Activated CD4-positive, alpha-beta T cell treated with anti-CD3 and anti-CD28 coated beads, Interleukin-2, amount 10 ng/mL, durations not matched to agents 7 days and 5 days (primary cell): ENCODE results near the gene CYP1A1. TPM values are rescaled to one million over a fixed set of nuclear protein-coding genes. Genes with fewer than 3 reads are reported as not detected.

Experiments used
- CTCF ChIA-PET: fragments of 350-600 bp; sonication (Branson Sonifier 250); formaldehyde crosslinking; loops from one replicate; lab custom pipeline; 2021; ENCODE audit warnings: antibody characterized with exemption; lab: Charles Lee
- POLR2A ChIA-PET: fragments of 350-600 bp; sonication (Branson Sonifier 250); formaldehyde crosslinking; loops from one replicate; lab custom pipeline; 2021; ENCODE audit warnings: antibody characterized with exemption; lab: Charles Lee
- DNase-seq: peaks from one replicate; pipeline ENCODE4 v3.0.0-alpha.2; 2020
- H3K27ac Mint-ChIP-seq: one replicate; pipeline ENCODE4 v1.8.0; 2021; ENCODE audit warnings: mild to moderate bottlenecking, moderate library complexity, mixed read lengths
- H3K27me3 Mint-ChIP-seq: one replicate; pipeline ENCODE4 v1.8.0; 2021; ENCODE audit warnings: mixed read lengths
- H3K36me3 Mint-ChIP-seq: one replicate; pipeline ENCODE4 v1.8.0; 2021; ENCODE audit warnings: low read depth, mixed read lengths
- H3K4me1 Mint-ChIP-seq: one replicate; pipeline ENCODE4 v1.8.0; 2021; ENCODE audit warnings: mixed read lengths
- H3K4me3 Mint-ChIP-seq: one replicate; pipeline ENCODE4 v1.8.0; 2021; ENCODE audit warnings: mild to moderate bottlenecking, moderate library complexity, mixed read lengths
- H3K9me3 Mint-ChIP-seq: one replicate; pipeline ENCODE4 v1.8.0; 2021; ENCODE audit warnings: mixed read lengths
- total RNA-seq, 2 experiments: library from RNA; stranded (reverse); gene quantifications; one replicate each; pipeline ENCODE4 v1.2.3, GENCODE V29; 2021

CYP1A1 gene
- total RNA-seq = 1 to 10 TPM; 2.2 to 2.9 TPM

DNA sequence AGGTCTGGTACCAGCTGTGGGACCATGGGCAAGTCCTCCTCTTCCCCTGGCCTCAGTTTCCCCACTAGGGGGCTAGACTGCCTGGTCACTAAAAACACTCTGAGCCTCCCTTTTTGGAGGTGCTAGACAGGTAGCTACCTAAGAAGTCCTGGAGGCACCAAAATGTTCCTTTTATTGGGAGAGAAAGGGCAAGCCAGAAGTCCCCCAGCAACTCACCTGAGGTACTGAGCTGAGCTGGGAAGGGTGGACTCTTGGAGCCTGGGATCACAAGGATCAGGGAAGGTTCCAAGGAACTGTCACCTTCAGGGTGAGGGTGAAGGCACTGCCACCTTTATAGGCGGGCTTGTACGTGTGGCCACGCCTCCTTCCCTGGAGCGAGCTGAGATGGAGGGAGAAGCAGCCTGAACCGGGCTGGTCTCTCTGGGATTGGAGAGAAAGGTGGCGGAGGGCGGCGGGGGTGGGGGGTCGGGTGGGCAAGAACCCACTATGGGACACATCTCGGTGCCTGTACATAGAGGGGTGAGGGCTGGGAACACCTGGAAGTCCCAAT lies at the start of gene CYP1A1:
TSS of gene CYP1A1 (minus strand) at position 304 of the 550 bp plus-strand sequence. CDS start 2,431 bp downstream, outside the sequence.
- no peaks in the 10 kb centered on the region for H3K9me3 Mint-ChIP-seq
- no peaks in the 10 kb centered on the region for H3K36me3 Mint-ChIP-seq
- ChIA-PET POLR2A (interaction anchor here (0.6 kb wide), 1 partner anchor 994 kb away, joined by 4 read pairs; no protein-coding TSS in a partner anchor), CTCF (interaction anchor here (0.6 to 2.6 kb wide), 6 partner anchors 16 to 104 kb away, joined by 3 to 12 read pairs (median 3); no protein-coding TSS in a partner anchor)
- H3K4me1 Mint-ChIP-seq = peaks cover 25% of the 10 kb centered on the region
- peak within 1 kb of the TSS; percentile 72 for H3K27ac Mint-ChIP-seq
- DNase-seq = peak; percentile 43
- peak within 1 kb of the TSS; percentile 66 for H3K4me3 Mint-ChIP-seq
- H3K27me3 Mint-ChIP-seq = peaks cover 16% of the 10 kb centered on the region

GRCh38 chr15:74773731-74774252 lies 48.5 kb upstream of the CYP1A1 start:
- POLR2A ChIA-PET = interaction anchor here (0.7 kb wide), 1 partner anchor 67 kb away, joined by 6 read pairs; no protein-coding TSS in a partner anchor
- H3K9me3 Mint-ChIP-seq = no peaks in the 10 kb centered on the region
- no peak for DNase-seq

DNA sequence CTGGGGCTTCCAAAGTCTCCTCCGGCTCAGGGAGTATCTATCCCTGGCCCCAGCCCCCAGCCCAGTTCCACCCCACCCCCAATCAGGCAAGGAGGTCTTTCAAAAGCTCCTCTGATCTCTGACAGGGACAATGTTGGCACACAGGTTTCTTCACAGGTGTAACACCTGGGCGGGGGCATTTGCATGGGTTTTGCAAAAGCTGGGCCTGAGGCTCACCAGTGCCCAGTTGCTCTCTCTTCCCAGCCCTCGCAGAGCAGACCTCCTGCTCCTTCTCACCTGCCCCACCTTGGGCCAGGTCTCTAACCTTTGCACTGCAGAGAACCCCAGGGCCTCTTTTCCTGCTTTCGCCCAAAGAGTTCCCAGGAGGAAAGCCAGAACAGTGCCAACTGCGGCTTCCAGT lies 48.0 kb upstream of the CYP1A1 start:
- ChIA-PET POLR2A (interaction anchor here (0.7 kb wide), 1 partner anchor 68 kb away, joined by 6 read pairs; no protein-coding TSS in a partner anchor), CTCF (interaction anchor here (1.1 to 27.9 kb wide), 3 partner anchors 26 to 137 kb away, joined by 4 to 930 read pairs (median 141); partner anchors contain the start of gene LMAN1L)
- Mint-ChIP-seq H3K4me3 (no peak overlapping the region), H3K4me1 (peaks cover 65% of the 10 kb centered on the region), H3K36me3 (peaks cover 5% of the 10 kb centered on the region), H3K9me3 (no peaks in the 10 kb centered on the region), H3K27ac (no peak overlapping the region), H3K27me3 (peaks cover 6% of the 10 kb centered on the region)
- DNase-seq = no peak

More at GRCh38 chr15:74773731-74774252, 48.5 kb upstream of the CYP1A1 start:
- peaks cover 3% of the 10 kb centered on the region for H3K27me3 Mint-ChIP-seq
- CTCF ChIA-PET = interaction anchor here (0.6 to 27.9 kb wide), 4 partner anchors 26 to 138 kb away, joined by 4 to 930 read pairs (median 73); partner anchors contain the start of gene LMAN1L
- peak overlapping the region; percentile 74 for H3K27ac Mint-ChIP-seq
- peaks cover 66% of the 10 kb centered on the region for H3K4me1 Mint-ChIP-seq
- H3K36me3 Mint-ChIP-seq = peaks cover 5% of the 10 kb centered on the region
- H3K4me3 Mint-ChIP-seq = no peak overlapping the region

DNA sequence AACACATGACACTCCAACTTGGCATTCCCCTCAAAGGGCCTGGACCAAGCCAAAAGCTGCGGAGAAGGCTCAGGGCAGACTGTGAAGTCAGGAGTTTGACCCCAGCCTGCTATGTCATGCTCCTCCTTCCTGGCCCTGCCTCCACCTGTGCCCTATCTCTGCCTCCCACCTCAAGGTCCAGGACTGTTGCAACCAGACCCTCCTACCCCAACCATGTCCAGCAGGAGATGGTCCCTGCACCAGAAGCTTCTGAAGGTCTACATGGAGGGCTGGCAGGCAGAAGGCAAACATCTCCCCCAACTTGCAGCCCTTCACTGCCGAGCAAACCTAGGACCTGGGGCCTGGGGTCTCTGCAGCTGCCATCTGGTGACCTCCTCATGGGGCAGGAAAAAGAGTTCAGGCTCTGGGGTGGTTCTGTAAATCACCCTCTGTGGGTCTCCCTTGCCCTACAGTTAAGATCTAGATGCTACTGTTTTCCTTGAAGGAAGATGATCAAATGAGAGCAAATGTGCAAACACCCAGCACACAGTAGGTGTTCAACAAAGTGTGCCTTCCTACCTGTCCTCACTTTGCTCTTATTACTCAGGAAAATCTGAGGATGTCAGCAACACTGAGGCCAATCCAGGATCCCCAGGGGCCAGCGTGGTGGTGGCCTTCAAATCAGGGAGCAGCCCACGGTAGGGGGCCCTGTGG lies 45.0 kb upstream of the CYP1A1 start:
- POLR2A ChIA-PET = interaction anchor here (1.5 kb wide), 1 partner anchor 14 kb away, joined by 4 read pairs; no protein-coding TSS in a partner anchor

DNA sequence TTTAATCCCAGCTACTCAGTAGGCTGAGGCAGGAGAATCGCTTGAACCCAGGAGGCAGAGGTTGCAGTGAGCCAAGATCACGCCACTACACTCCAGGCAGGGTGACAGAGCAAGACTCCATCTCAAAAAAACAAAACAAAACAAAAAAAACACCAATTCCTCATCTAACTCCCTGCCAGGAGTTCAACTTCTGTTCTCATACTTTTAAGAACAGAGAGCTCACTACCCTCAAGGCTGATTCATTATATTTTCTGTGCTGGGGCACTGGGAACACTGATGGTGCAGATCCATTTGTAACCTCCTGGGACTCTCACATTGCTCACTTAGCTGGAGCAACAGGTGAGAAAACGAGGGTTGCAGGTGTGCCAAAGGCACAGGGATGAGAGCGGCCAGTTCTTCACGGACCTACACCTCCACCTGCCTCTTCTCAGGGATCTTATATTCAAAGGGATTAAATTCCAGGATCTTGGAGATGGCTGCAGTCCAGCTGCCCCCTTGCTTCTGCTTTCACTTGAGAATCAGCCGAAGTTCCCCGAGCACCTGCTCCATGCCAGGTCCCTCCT lies 44.2 kb upstream of the CYP1A1 start:
- no peaks in the 10 kb centered on the region for H3K9me3 Mint-ChIP-seq
- no peaks in the 10 kb centered on the region for H3K36me3 Mint-ChIP-seq
- POLR2A ChIA-PET = no interaction called here
- CTCF ChIA-PET = interaction anchor here (0.6 to 27.9 kb wide), 30 partner anchors 9 to 714 kb away, joined by 3 to 930 read pairs (median 5); partner anchors contain the start of genes ARID3B, CSK, EDC3 and FAM219B
- H3K27me3 Mint-ChIP-seq = peaks cover 6% of the 10 kb centered on the region
- DNase-seq = no peak
- H3K27ac Mint-ChIP-seq = no peak overlapping the region
- H3K4me3 Mint-ChIP-seq = no peak overlapping the region
- peaks cover 30% of the 10 kb centered on the region for H3K4me1 Mint-ChIP-seq

More for the DNA sequence above, 45.0 kb upstream of the CYP1A1 start:
- Mint-ChIP-seq H3K27me3 (peaks cover 6% of the 10 kb centered on the region), H3K4me3 (no peak overlapping the region), H3K4me1 (peaks cover 35% of the 10 kb centered on the region), H3K36me3 (no peaks in the 10 kb centered on the region), H3K27ac (no peak overlapping the region), H3K9me3 (no peaks in the 10 kb centered on the region)
- CTCF ChIA-PET = interaction anchor here (0.6 to 27.9 kb wide), 55 partner anchors 8 to 1189 kb away, joined by 3 to 930 read pairs (median 4); partner anchors contain the start of genes CSK, CYP1A1, CYP1A2 and FAM219B
- no peak for DNase-seq

DNA sequence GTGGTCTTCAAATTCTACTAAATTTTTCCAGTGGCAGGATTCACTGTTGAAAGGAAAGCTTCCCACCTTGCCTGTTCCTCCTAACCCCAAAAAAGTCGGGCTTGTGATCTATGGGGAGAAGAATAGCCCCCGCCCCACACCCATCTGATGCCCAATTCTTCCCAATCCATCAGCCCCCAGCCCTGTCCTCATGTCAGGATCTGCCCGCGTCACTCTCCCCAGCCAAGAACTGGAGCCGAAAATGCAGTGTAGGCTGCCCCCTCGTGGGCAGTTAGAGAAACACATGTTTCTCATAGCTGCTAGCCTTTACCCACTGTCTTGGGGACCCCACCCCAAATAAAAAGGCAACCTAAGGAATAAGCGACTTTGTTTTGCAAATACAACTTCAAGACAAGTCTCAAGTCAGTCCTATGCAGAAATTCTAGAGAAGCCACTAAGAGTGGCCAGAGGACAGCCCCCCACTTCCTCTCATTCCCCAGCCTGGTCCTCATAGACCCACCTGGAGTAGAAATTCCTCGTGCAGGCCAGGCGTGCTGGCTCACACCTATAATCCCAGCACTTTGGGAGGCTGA lies 43.5 kb upstream of the CYP1A1 start:
- peaks cover 6% of the 10 kb centered on the region for H3K27me3 Mint-ChIP-seq
- DNase-seq = peak; percentile 77
- ChIA-PET POLR2A (no interaction called here), CTCF (interaction anchor here (0.6 to 27.9 kb wide), 27 partner anchors 9 to 713 kb away, joined by 3 to 930 read pairs (median 6); partner anchors contain the start of genes CSK, EDC3, FAM219B and LMAN1L)
- H3K36me3 Mint-ChIP-seq = no peaks in the 10 kb centered on the region
- no peak overlapping the region for H3K4me3 Mint-ChIP-seq
- H3K27ac Mint-ChIP-seq = peak overlapping the region; percentile 58
- peaks cover 25% of the 10 kb centered on the region for H3K4me1 Mint-ChIP-seq
- no peaks in the 10 kb centered on the region for H3K9me3 Mint-ChIP-seq

- CTCF ChIA-PET = interaction anchor here (0.6 to 27.9 kb wide), 20 partner anchors 8 to 615 kb away, joined by 3 to 930 read pairs (median 6); partner anchors contain the start of genes CSK and LMAN1L
- DNase-seq = no peak
- H3K9me3 Mint-ChIP-seq = no peaks in the 10 kb centered on the region
- peak overlapping the region; percentile 58 for H3K27ac Mint-ChIP-seq
- H3K27me3 Mint-ChIP-seq = peaks cover 6% of the 10 kb centered on the region
- no peaks in the 10 kb centered on the region for H3K36me3 Mint-ChIP-seq
- POLR2A ChIA-PET = no interaction called here
- H3K4me1 Mint-ChIP-seq = peaks cover 20% of the 10 kb centered on the region
- no peak overlapping the region for H3K4me3 Mint-ChIP-seq
Observed at GRCh38 chr15:74768099-74768770, 42.9 kb upstream of the CYP1A1 start.

- CTCF ChIA-PET = interaction anchor here (0.6 to 27.9 kb wide), 16 partner anchors 7 to 388 kb away, joined by 3 to 930 read pairs (median 6); partner anchors contain the start of genes CSK and LMAN1L
- Mint-ChIP-seq H3K36me3 (no peaks in the 10 kb centered on the region), H3K4me3 (no peak overlapping the region), H3K27ac (no peak overlapping the region), H3K9me3 (no peaks in the 10 kb centered on the region), H3K4me1 (peaks cover 24% of the 10 kb centered on the region), H3K27me3 (peaks cover 6% of the 10 kb centered on the region)
- DNase-seq = no peak
- POLR2A ChIA-PET = no interaction called here
Observed at GRCh38 chr15:74767167-74768098, 42.1 kb upstream of the CYP1A1 start.

DNA sequence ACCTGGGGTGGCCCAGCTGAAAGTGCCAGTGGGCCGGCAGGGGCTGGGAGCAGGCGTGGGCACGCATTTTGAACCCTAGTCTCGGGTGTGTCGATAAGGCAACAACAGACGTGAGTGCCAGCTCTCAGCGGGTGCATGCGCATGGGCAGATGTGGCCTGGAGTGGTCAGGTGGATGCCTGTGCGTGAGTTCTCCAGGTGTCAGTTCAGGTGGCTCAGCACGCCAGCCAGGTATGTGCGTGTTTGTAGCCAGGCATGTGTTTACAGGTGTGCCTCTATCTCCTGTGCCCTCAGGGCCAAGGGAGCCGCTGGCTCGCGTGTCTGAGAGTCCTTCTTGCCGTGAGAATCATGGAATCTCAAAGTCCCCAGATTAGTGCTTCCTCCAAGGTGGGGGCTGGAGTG lies 38.1 kb upstream of the CYP1A1 start:
- POLR2A ChIA-PET = no interaction called here

GRCh38 chr15:74762791-74763150 lies 37.4 kb upstream of the CYP1A1 start:
- CTCF ChIA-PET = interaction anchor here (0.7 to 2.9 kb wide), 7 partner anchors 8 to 128 kb away, joined by 3 to 13 read pairs (median 3); no protein-coding TSS in a partner anchor
- Mint-ChIP-seq H3K4me1 (peaks cover 6% of the 10 kb centered on the region), H3K36me3 (no peaks in the 10 kb centered on the region), H3K9me3 (no peaks in the 10 kb centered on the region), H3K27me3 (no peaks in the 10 kb centered on the region), H3K4me3 (no peak overlapping the region), H3K27ac (peak overlapping the region; percentile 31)
- POLR2A ChIA-PET = no interaction called here
- no peak for DNase-seq

More for the DNA sequence above, 38.1 kb upstream of the CYP1A1 start:
- H3K4me1 Mint-ChIP-seq = peaks cover 6% of the 10 kb centered on the region
- no peak for DNase-seq
- no peak overlapping the region for H3K27ac Mint-ChIP-seq
- H3K4me3 Mint-ChIP-seq = no peak overlapping the region
- CTCF ChIA-PET = interaction anchor here (0.5 to 2.9 kb wide), 8 partner anchors 8 to 142 kb away, joined by 3 to 13 read pairs (median 3); no protein-coding TSS in a partner anchor
- H3K27me3 Mint-ChIP-seq = no peaks in the 10 kb centered on the region
- no peaks in the 10 kb centered on the region for H3K36me3 Mint-ChIP-seq
- no peaks in the 10 kb centered on the region for H3K9me3 Mint-ChIP-seq
